CD14-positive monocyte (primary cell): ENCODE results near the gene PLEKHH3. TPM values are rescaled to one million over a fixed set of nuclear protein-coding genes. Genes with fewer than 3 reads are reported as not detected.

ENCODE experiments used
- DNase-seq, 3 donors: peaks; one replicate each; pipeline ENCODE4 v3.0.0-alpha.2; 2011 to 2022
- H2AFZ ChIP-seq: 2 replicates; pipeline ENCODE4 v1.6.0; 2012; ENCODE audit warnings: mild to moderate bottlenecking, low read depth, low read length, inconsistent platforms; ENCODE audit not compliant: insufficient read depth, poor library complexity, severe bottlenecking
- H3K27ac ChIP-seq, 2 donors: 1 replicate in 1 of 2; 2 replicates in 1 of 2; pipeline ENCODE4 v1.5.1; 2012 to 2013; ENCODE audit warnings: low read length in 2 of 2, control low read depth in 1 of 2, inconsistent platforms in 1 of 2, low read depth in 1 of 2, mild to moderate bottlenecking in 1 of 2
- H3K27me3 ChIP-seq, 2 donors: one replicate each; pipeline versions ENCODE4 v1.6.0 to v1.6.1; 2011 to 2013; ENCODE audit warnings: low read length in 2 of 2; ENCODE audit not compliant: control insufficient read depth in 2 of 2, insufficient read depth in 2 of 2
- H3K36me3 ChIP-seq, 2 donors: replicated peaks in 1 of 2; 1 replicate in 1 of 2; 2 replicates in 1 of 2; pipeline versions ENCODE4 v1.5.1 to v1.6.1; 2012 to 2013; ENCODE audit warnings: low read length in 2 of 2, control low read depth in 1 of 2, inconsistent platforms in 1 of 2, mild to moderate bottlenecking in 1 of 2; ENCODE audit not compliant: insufficient read depth in 2 of 2, control insufficient read depth in 1 of 2
- H3K4me1 ChIP-seq, 2 donors: 1 replicate in 1 of 2; 2 replicates in 1 of 2; pipeline versions ENCODE4 v1.5.1 to v1.6.1; 2012 to 2013; ENCODE audit warnings: low read length in 2 of 2, control low read depth in 1 of 2, inconsistent platforms in 1 of 2, mild to moderate bottlenecking in 1 of 2, moderate library complexity in 1 of 2; ENCODE audit not compliant: insufficient read depth in 2 of 2, control insufficient read depth in 1 of 2
- H3K4me2 ChIP-seq: replicated peaks from 2 replicates; pipeline ENCODE3; 2012; ENCODE audit warnings: low read length, moderate library complexity, mild to moderate bottlenecking; ENCODE audit not compliant: poor library complexity, severe bottlenecking; ENCODE audit errors: extremely low read depth
- H3K4me3 ChIP-seq, 3 experiments: fragments of 200-600 bp in 1 of 3; sonication (generic) in 1 of 3; replicated peaks in 1 of 3; 1 replicate in 2 of 3; 2 replicates in 1 of 3; pipeline ENCODE4 v1.5.1; 2011 to 2013; ENCODE audit warnings: low read length in 3 of 3, mild to moderate bottlenecking in 3 of 3, control low read depth in 2 of 3, low read depth in 2 of 3, inconsistent platforms in 1 of 3, moderate library complexity in 1 of 3
- H3K79me2 ChIP-seq: 2 replicates; pipeline ENCODE4 v1.6.0; 2012; ENCODE audit warnings: mild to moderate bottlenecking, control low read depth, inconsistent platforms, low read length, moderate library complexity; ENCODE audit not compliant: insufficient read depth
- H3K9ac ChIP-seq: 2 replicates; pipeline ENCODE4 v1.6.0; 2017; ENCODE audit warnings: low read length, mild to moderate bottlenecking; ENCODE audit not compliant: insufficient read depth, poor library complexity, severe bottlenecking
- H3K9me3 ChIP-seq, 2 donors: replicated peaks in 1 of 2; 1 replicate in 1 of 2; 2 replicates in 1 of 2; pipeline versions ENCODE4 v1.5.1 to v1.6.1; 2012 to 2013; ENCODE audit warnings: low read length in 2 of 2, control low read depth in 1 of 2; ENCODE audit not compliant: control insufficient read depth in 1 of 2, insufficient read depth in 1 of 2
- H4K20me1 ChIP-seq: 2 replicates; pipeline ENCODE4 v1.6.0; 2012; ENCODE audit warnings: mild to moderate bottlenecking, low read length, control low read depth, moderate library complexity; ENCODE audit not compliant: insufficient read depth
- H3K27ac Mint-ChIP-seq, 7 donors: one replicate each; pipeline ENCODE4 v1.8.0; 2020; ENCODE audit warnings: mild to moderate bottlenecking in 7 of 7, mixed read lengths in 7 of 7, moderate library complexity in 6 of 7, inconsistent platforms in 2 of 7
- H3K27me3 Mint-ChIP-seq, 3 donors: one replicate each; pipeline ENCODE4 v1.8.0; 2021 to 2022; ENCODE audit warnings: low read depth in 3 of 3, mild to moderate bottlenecking in 3 of 3, mixed read lengths in 3 of 3, moderate library complexity in 3 of 3, inconsistent platforms in 1 of 3
- H3K36me3 Mint-ChIP-seq, 2 donors: one replicate each; pipeline ENCODE4 v1.8.0; 2020; ENCODE audit warnings: mixed read lengths in 2 of 2, inconsistent platforms in 1 of 2, mild to moderate bottlenecking in 1 of 2
- H3K4me1 Mint-ChIP-seq: one replicate; pipeline ENCODE4 v1.8.0; 2020; ENCODE audit warnings: mild to moderate bottlenecking, mixed read lengths
- H3K4me3 Mint-ChIP-seq, 2 donors: one replicate each; pipeline ENCODE4 v1.8.0; 2020; ENCODE audit warnings: mild to moderate bottlenecking in 2 of 2, mixed read lengths in 2 of 2, moderate library complexity in 1 of 2
- H3K9me3 Mint-ChIP-seq, 7 donors: one replicate each; pipeline ENCODE4 v1.8.0; 2020 to 2022; ENCODE audit warnings: mixed read lengths in 7 of 7, mild to moderate bottlenecking in 6 of 7, moderate library complexity in 6 of 7, inconsistent platforms in 2 of 7
- CTCF ChIP-seq: fragments of 200-600 bp; IDR thresholded peaks from one replicate; pipeline ENCODE4 v1.8.0; 2022; ENCODE audit warnings: antibody characterized with exemption, mild to moderate bottlenecking
- WGBS: methylation state at CpG from one replicate; pipeline ENCODE4 v1.1.5; 2013; ENCODE audit warnings: missing lambda C conversion rate; ENCODE audit not compliant: insufficient coverage; 5-methylcytosine and 5-hydroxymethylcytosine counted together
- intact Hi-C, 2 donors: fragments of 100-400 bp; cut with micrococcal nuclease; formaldehyde crosslinking; loops; one replicate each; pipeline versions ENCODE4 v1.15.0 to v1.15.1; 2023
- polyA plus RNA-seq, 3 donors: library from polyadenylated mRNA; depleted of rRNA in 1 of 3; unstranded in 2 of 3; stranded (reverse) in 1 of 3; fragments of 300-500 nt in 2 of 3; fragments of >200 nt in 1 of 3; fragmentation: Illumina TruSeq in 2 of 3; gene quantifications; 1 replicate in 2 of 3; 2 replicates in 1 of 3; pipeline ENCODE4 v1.2.3, GENCODE V29; 2012 to 2021

The PLEKHH3 gene
- polyA plus RNA-seq, 3 donors, result 0.38 to 0.43 (median 0.41) TPM

- peak overlapping the region; percentile 46 for H3K4me2 ChIP-seq
- H3K27ac Mint-ChIP-seq, result no peak overlapping the region
- peaks cover 22% of the 10 kb centered on the region for H3K4me1 Mint-ChIP-seq
- WGBS, result 27% methylated on average over 28 of the region's 42 CpGs
- no peak for TF ChIP-seq CTCF
- H3K9me3 Mint-ChIP-seq, result peaks cover 0 to 6% (median 3%) of the 10 kb centered on the region in 7 donors
- H3K27me3 Mint-ChIP-seq, result peaks cover 33 to 40% (median 36%) of the 10 kb centered on the region in 3 donors
- no peak overlapping the region for H3K27ac ChIP-seq
- H3K9ac ChIP-seq, result peak overlapping the region; percentile 17
- DNase-seq, result no peak
- peaks cover 6 to 8% of the 10 kb centered on the region in 2 donors for H3K4me1 ChIP-seq
- peak overlapping the region; percentile 71 for H2AFZ ChIP-seq
- intact Hi-C loops, result no loop called here
- no peaks in the 10 kb centered on the region for H3K36me3 ChIP-seq
- H3K9me3 ChIP-seq, result no peaks in the 10 kb centered on the region
- peaks cover 2 to 19% of the 10 kb centered on the region in 2 donors for H3K27me3 ChIP-seq
- H4K20me1 ChIP-seq, result no peaks in the 10 kb centered on the region
- H3K4me3 ChIP-seq, result no peak overlapping the region
- no peaks in the 10 kb centered on the region for H3K79me2 ChIP-seq
- peak overlapping the region; percentile 39 to 82 for H3K4me3 Mint-ChIP-seq
- no peaks in the 10 kb centered on the region for H3K36me3 Mint-ChIP-seq
Measured at GRCh38 chr17:42653179-42654124, 23.3 kb downstream of the PLEKHH3 start.

DNA sequence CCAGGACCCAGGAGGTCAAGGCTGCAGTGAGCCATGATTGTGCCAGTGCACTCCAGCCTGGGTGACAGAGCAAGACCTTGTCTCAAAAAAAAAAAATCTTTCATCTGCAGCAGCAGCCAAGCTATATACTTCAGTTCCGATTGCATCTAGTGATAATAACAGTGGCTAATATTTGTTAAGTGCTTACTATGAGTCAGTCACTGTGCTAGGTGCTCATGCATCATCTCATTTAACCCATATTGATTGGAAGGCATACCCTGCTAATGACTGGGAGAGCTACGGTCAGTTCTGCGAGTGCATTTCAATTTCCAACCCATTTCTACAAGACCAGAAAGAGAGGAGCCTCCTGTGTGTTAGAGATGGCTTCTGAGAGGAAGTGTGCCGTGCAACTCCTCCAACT, 25.4 kb downstream of the PLEKHH3 start:
- Histone ChIP-seq H3K4me2 (no peak overlapping the region), H3K79me2 (no peaks in the 10 kb centered on the region), H3K4me1 (peaks cover 6 to 8% of the 10 kb centered on the region in 2 donors), H3K27ac (no peak overlapping the region), H4K20me1 (no peaks in the 10 kb centered on the region), H3K9ac (no peak overlapping the region), H3K27me3 (peaks cover 2 to 19% of the 10 kb centered on the region in 2 donors), H3K9me3 (no peaks in the 10 kb centered on the region), H3K4me3 (no peak overlapping the region), H3K36me3 (no peaks in the 10 kb centered on the region), H2AFZ (no peak overlapping the region)
- Mint-ChIP-seq H3K9me3 (peaks cover 0 to 2% (median 0%) of the 10 kb centered on the region in 7 donors), H3K27me3 (peaks cover 31 to 37% (median 31%) of the 10 kb centered on the region in 3 donors), H3K4me1 (peaks cover 13% of the 10 kb centered on the region), H3K36me3 (no peaks in the 10 kb centered on the region), H3K27ac (no peak overlapping the region), H3K4me3 (no peak overlapping the region)
- TF ChIP-seq CTCF, result no peak
- intact Hi-C loops, result no loop called here
- no peak for DNase-seq
- WGBS, result no CpG with 5 or more reads among the region's 4 CpGs
